Adrenal gland (tissue), 12 donors: ENCODE results near the gene MROH7. TPM values are rescaled to one million over a fixed set of nuclear protein-coding genes. Genes with fewer than 3 reads are reported as not detected.

ENCODE experiments used
- DNase-seq, 7 donors: peaks; one replicate each; pipeline ENCODE4 v3.0.0-alpha.2; 2019 to 2020
- H3K27ac ChIP-seq, 5 donors: fragments of 200-600 bp; sonication (generic) in 4 of 5; 1 replicate in 3 of 5; 2 replicates in 2 of 5; pipeline versions ENCODE4 v1.5.1 to v1.8.0; 2016 to 2020; ENCODE audit warnings: mild to moderate bottlenecking in 1 of 5
- H3K27me3 ChIP-seq: fragments of 200-600 bp; 2 replicates; pipeline ENCODE4 v1.8.0; 2021
- H3K36me3 ChIP-seq, 2 donors: fragments of 200-600 bp; replicated peaks in 1 of 2; 1 replicate in 1 of 2; 2 replicates in 1 of 2; pipeline versions ENCODE4 v1.5.1 to v1.8.0; 2018 to 2022
- H3K4me1 ChIP-seq, 2 donors: fragments of 200-600 bp; replicated peaks in 1 of 2; 1 replicate in 1 of 2; 2 replicates in 1 of 2; pipeline versions ENCODE4 v1.5.1 to v1.8.0; 2018 to 2021
- H3K4me3 ChIP-seq, 4 donors: fragments of 200-600 bp; sonication (generic) in 3 of 4; one replicate each; pipeline ENCODE4 v1.5.1; 2016 to 2018
- H3K9me3 ChIP-seq, 3 donors: fragments of 200-600 bp; sonication (generic) in 1 of 3; replicated peaks in 1 of 3; 1 replicate in 2 of 3; 2 replicates in 1 of 3; pipeline versions ENCODE4 v1.5.1 to v1.8.0; 2016 to 2021
- CTCF ChIP-seq, 6 experiments: fragments of 450-650 bp in 4 of 6; fragments of 200-600 bp in 2 of 6; sonication (generic) in 1 of 6; IDR thresholded peaks; 1 replicate in 5 of 6; 2 replicates in 1 of 6; pipeline versions ENCODE4 v1.5.1 to v1.8.0; 2016 to 2021; ENCODE audit warnings: antibody characterized with exemption in 6 of 6, mild to moderate bottlenecking in 2 of 6, moderate library complexity in 1 of 6
- POLR2A ChIP-seq, 2 donors: fragments of 450-650 bp; IDR thresholded peaks; one replicate each; pipeline ENCODE4 v1.6.1; 2017; ENCODE audit warnings: antibody characterized with exemption in 2 of 2, mild to moderate bottlenecking in 2 of 2, moderate library complexity in 1 of 2
- WGBS, 4 donors: extraction: QIAGEN DNeasy Blood & Tissue Kit in 2 of 4; methylation state at CpG; one replicate each; pipeline versions ENCODE4 v1.1.5 to v1.1.7; 2013 to 2017; 5-methylcytosine and 5-hydroxymethylcytosine counted together
- intact Hi-C, 2 donors: fragments of 100-400 bp; cut with DNase I; formaldehyde crosslinking; loops; one replicate each; pipeline versions ENCODE4 v1.14.1 to v1.15.0; 2022 to 2023
- polyA plus RNA-seq, 3 donors: library from polyadenylated mRNA; stranded (reverse); fragments of 200-250 nt in 2 of 3; fragments of 350-450 nt in 1 of 3; fragmentation: Illumina TruSeq in 1 of 3; extraction: RNeasy Lipid Tissue Mini Kit (QIAGEN cat#74804) in 1 of 3; gene quantifications; one replicate each; pipeline ENCODE4 v1.2.3, GENCODE V29; 2013 to 2014
- total RNA-seq, 9 donors: library from RNA; depleted of rRNA in 4 of 9; stranded (reverse); fragments of >200 nt in 4 of 9; fragments of 120-200 nt in 1 of 9; fragmentation: NEBNext Ultra II Directional in 1 of 9; extraction: Animal tissue kit (Norgen Biotek cat#: 25700) in 1 of 9; gene quantifications; one replicate each; pipeline versions ENCODE4 v1.1.0 to v1.2.4, GENCODE V29; 2013 to 2023
- donor health status: healthy with polysubstance abuse.
- donor health status: Bipolar disorder and iron deficiency.
- donor health status: DM: yes; HTN: yes; CAD: no.
- donor health status: DM: no; HTN: no; CAD: no.
- donor health status: DM: no; HTN: no; CAD: no.
- donor health status: DM: yes; HTN: yes; CAD: no.

MROH7 gene
- total and polyA plus RNA-seq, 12 donors: 0.62 to 13.0 (median 2.1) TPM

- no peak for DNase-seq
- no peaks in the 10 kb centered on the region for H3K27me3 ChIP-seq
- WGBS, 4 donors: 59 to 68% (median 63%) methylated on average over 8 of the region's 8 CpGs
- TF ChIP-seq CTCF (IDR thresholded peaks at IDR 0.05): no peak
- TF ChIP-seq POLR2A (IDR thresholded peaks at IDR 0.05): no peak
- intact Hi-C loops: no loop called here
- no peaks in the 10 kb centered on the region for H3K4me1 ChIP-seq
- no peak overlapping the region for H3K4me3 ChIP-seq
- no peaks in the 10 kb centered on the region for H3K36me3 ChIP-seq
- no peak overlapping the region for H3K27ac ChIP-seq
- H3K9me3 ChIP-seq: no peaks in the 10 kb centered on the region
These were observed 56.8 kb downstream of the MROH7 start for GRCh38 chr1:54698346-54698745.

GRCh38 chr1:54699936-54700525 is 58.4 kb downstream of the MROH7 start:
- no peaks in the 10 kb centered on the region for H3K4me1 ChIP-seq
- 88 to 98% (median 91%) methylated on average over 4 to 11 of the region's 11 CpGs for WGBS, 4 donors
- H3K27me3 ChIP-seq: no peaks in the 10 kb centered on the region
- H3K36me3 ChIP-seq: no peaks in the 10 kb centered on the region
- intact Hi-C loops: no loop called here
- no peak overlapping the region for H3K4me3 ChIP-seq
- no peaks in the 10 kb centered on the region for H3K9me3 ChIP-seq
- H3K27ac ChIP-seq: no peak overlapping the region
- TF ChIP-seq POLR2A (IDR thresholded peaks at IDR 0.05) (no peak), CTCF (IDR thresholded peaks at IDR 0.05) (no peak)
- DNase-seq: no peak

GRCh38 chr1:54701066-54701465 is 59.5 kb downstream of the MROH7 start:
- TF ChIP-seq POLR2A (IDR thresholded peaks at IDR 0.05): no peak
- TF ChIP-seq CTCF (IDR thresholded peaks at IDR 0.05): no peak
- intact Hi-C loops: no loop called here
- Histone ChIP-seq H3K27ac (no peak overlapping the region), H3K36me3 (no peaks in the 10 kb centered on the region), H3K27me3 (no peaks in the 10 kb centered on the region), H3K4me1 (no peaks in the 10 kb centered on the region), H3K9me3 (no peaks in the 10 kb centered on the region), H3K4me3 (no peak overlapping the region)
- DNase-seq: no peak
- WGBS, 4 donors: 80 to 98% (median 94%) methylated on average over 2 to 9 of the region's 9 CpGs

- 86 to 90% (median 89%) methylated on average over 5 to 11 of the region's 11 CpGs for WGBS, 4 donors
- Histone ChIP-seq H3K4me3 (no peak overlapping the region), H3K27ac (no peak overlapping the region), H3K36me3 (no peaks in the 10 kb centered on the region), H3K4me1 (no peaks in the 10 kb centered on the region), H3K9me3 (no peaks in the 10 kb centered on the region), H3K27me3 (no peaks in the 10 kb centered on the region)
- TF ChIP-seq CTCF (IDR thresholded peaks at IDR 0.05) (no peak), POLR2A (IDR thresholded peaks at IDR 0.05) (no peak)
- intact Hi-C loops: no loop called here
- no peak for DNase-seq
These were observed 60.4 kb downstream of the MROH7 start for GRCh38 chr1:54701996-54702395.
